Lower leg skin (tissue), 4 donors: ENCODE results near the gene SF3B1. TPM values are rescaled to one million over a fixed set of nuclear protein-coding genes. Genes with fewer than 3 reads are reported as not detected.

ENCODE experiments used
- DNase-seq, 2 donors: peaks; one replicate each; pipeline ENCODE4 v3.0.0-alpha.2; 2019; ENCODE audit warnings: low spot score in 2 of 2
- H3K4me3 ChIP-seq: fragments of 200-600 bp; sonication (generic); 2 replicates; pipeline ENCODE4 v1.5.1; 2017; ENCODE audit warnings: mild to moderate bottlenecking, low read depth; ENCODE audit not compliant: poor library complexity, severe bottlenecking
- POLR2A ChIP-seq, 2 donors: fragments of 450-650 bp; IDR thresholded peaks; one replicate each; pipeline ENCODE4 v1.6.1; 2016 to 2017; ENCODE audit warnings: antibody characterized with exemption in 2 of 2, mild to moderate bottlenecking in 1 of 2, moderate library complexity in 1 of 2
- WGBS, 2 donors: methylation state at CpG; one replicate each; pipeline ENCODE4 v1.1.5; 2018; 5-methylcytosine and 5-hydroxymethylcytosine counted together
- intact Hi-C: fragments of 100-400 bp; cut with DNase I; formaldehyde crosslinking; loops from one replicate; pipeline ENCODE4 v1.15.0; 2023; ENCODE audit warnings: low total_unique reads
- total RNA-seq, 4 donors: library from RNA; depleted of rRNA; stranded (reverse); fragments of >200 nt; gene quantifications; one replicate each; pipeline ENCODE4 v1.1.0, GENCODE V29; 2016
- TF ChIP-seq, protein P1 (sequence below), 3 donors: fragments of 450-650 bp; IDR thresholded peaks; one replicate each; pipeline ENCODE4 v1.5.1; 2016; ENCODE audit warnings: antibody characterized with exemption in 3 of 3, mild to moderate bottlenecking in 3 of 3, moderate library complexity in 2 of 3

The SF3B1 gene
- total RNA-seq, 4 donors from 2014 or later = 160 to 327 (median 242) TPM

DNA sequence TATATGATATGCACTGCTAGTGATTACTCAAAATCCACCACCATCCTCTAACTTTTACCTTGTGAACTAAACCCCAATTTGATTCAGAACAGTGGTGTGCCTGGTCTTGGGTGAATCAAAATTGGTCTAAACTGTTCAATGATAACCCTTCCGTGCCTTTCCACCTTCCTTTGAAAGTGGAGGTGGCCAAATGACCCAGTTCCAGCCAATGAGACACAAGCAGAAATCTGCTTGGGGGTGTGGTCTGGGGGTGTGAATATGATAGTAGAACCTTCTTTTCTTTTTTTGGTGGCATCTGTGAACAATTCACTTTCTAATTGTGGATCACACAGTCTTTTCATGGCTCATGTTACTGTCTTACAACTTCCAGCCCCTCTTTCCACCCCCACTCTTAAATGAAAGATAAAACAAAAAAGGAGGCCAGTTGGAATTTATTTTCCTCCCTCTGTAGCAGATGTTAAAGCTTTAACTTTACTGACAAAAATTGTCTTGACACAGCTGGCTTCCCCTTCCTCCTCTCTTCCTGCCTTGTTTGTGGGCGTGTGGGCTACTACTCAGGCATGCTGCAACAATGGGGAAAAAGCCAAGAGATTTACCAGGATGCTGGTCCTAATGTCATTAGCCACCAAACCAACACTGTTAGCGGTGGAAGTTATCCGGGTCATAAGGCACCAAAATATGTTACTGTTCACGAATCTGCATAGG is 65.4 kb downstream of the SF3B1 start:
- DNase-seq = no peak
- no peak for TF ChIP-seq POLR2A (IDR thresholded peaks at IDR 0.05)
- TF ChIP-seq, protein P1, sequence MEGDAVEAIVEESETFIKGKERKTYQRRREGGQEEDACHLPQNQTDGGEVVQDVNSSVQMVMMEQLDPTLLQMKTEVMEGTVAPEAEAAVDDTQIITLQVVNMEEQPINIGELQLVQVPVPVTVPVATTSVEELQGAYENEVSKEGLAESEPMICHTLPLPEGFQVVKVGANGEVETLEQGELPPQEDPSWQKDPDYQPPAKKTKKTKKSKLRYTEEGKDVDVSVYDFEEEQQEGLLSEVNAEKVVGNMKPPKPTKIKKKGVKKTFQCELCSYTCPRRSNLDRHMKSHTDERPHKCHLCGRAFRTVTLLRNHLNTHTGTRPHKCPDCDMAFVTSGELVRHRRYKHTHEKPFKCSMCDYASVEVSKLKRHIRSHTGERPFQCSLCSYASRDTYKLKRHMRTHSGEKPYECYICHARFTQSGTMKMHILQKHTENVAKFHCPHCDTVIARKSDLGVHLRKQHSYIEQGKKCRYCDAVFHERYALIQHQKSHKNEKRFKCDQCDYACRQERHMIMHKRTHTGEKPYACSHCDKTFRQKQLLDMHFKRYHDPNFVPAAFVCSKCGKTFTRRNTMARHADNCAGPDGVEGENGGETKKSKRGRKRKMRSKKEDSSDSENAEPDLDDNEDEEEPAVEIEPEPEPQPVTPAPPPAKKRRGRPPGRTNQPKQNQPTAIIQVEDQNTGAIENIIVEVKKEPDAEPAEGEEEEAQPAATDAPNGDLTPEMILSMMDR (IDR thresholded peaks at IDR 0.05) = no peak
- H3K4me3 ChIP-seq = no peak overlapping the region
- 54 to 58% methylated on average over 5 of the region's 5 CpGs for WGBS, 2 donors
- intact Hi-C loops = no loop called here

DNA sequence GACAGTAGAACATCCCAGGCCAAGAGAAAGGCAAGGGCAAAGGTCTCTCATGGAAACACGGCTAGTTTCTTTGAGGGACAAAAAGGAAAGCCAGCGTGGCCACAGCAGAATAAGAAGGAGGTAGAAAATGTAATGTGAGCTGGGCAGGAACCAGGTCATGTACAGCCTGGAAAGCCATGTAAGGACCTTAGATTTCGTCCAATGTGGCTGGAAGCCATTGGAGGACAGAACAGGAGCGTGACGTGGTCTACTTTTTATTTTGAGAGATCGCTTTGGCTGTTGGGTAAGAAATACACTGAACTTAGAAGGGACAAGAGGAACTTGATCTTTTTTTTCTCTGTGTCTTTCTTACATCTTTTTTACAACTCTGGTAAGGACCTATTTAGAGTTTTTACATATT is 66.4 kb downstream of the SF3B1 start:
- intact Hi-C loops = no loop called here
- no peak for DNase-seq
- no peak overlapping the region for H3K4me3 ChIP-seq
- TF ChIP-seq POLR2A (IDR thresholded peaks at IDR 0.05) = no peak
- TF ChIP-seq, protein P1 (IDR thresholded peaks at IDR 0.05) = no peak
- WGBS, 2 donors = 91 to 93% methylated on average over 6 of the region's 6 CpGs

DNA sequence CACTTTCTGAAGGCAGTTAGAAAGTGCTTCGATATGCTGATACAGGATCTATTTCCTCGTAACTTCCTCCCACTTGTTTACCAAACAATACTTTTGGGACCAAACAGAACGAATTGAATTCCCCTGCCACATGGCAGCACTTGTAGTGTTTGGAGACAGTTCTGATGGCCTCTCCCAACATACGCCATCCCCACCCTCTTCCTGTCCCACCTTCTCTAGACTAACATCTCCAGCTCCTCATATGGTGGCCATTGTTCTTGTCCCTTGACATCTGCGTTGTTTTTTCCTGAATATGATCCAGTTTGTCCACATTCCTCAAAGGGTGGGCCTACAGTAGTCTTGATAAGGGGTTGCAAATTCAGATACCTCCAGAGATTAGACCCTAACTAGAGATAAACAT is 70.8 kb downstream of the SF3B1 start:
- DNase-seq = no peak
- no peak for TF ChIP-seq POLR2A (IDR thresholded peaks at IDR 0.05)
- TF ChIP-seq, protein P1 (IDR thresholded peaks at IDR 0.05) = no peak
- intact Hi-C loops = no loop called here
- H3K4me3 ChIP-seq = no peak overlapping the region
- 57 to 76% methylated on average over 5 of the region's 5 CpGs for WGBS, 2 donors

DNA sequence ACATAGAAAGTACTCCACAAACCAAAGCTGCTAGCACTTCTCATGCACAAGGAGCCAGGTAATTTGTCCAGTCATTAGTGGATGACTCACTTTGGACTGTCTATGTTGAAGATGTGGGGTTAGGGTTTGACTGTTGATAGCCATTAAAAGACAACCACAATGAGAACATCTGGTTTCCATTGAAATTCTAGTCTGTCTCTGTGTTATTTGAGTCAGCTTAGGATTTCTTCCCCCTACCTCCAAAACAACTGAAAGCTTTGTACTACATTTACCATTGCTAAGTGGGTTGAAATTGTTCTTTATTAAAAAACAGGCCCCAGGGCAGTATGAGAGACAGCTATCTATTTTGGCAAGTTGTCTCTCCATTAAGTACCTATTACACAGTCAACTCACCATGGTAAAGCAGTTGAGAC is 74.1 kb downstream of the SF3B1 start:
- no peak overlapping the region for H3K4me3 ChIP-seq
- intact Hi-C loops = no loop called here
- DNase-seq = no peak
- TF ChIP-seq, protein P1 (IDR thresholded peaks at IDR 0.05) = no peak
- no peak for TF ChIP-seq POLR2A (IDR thresholded peaks at IDR 0.05)

DNA sequence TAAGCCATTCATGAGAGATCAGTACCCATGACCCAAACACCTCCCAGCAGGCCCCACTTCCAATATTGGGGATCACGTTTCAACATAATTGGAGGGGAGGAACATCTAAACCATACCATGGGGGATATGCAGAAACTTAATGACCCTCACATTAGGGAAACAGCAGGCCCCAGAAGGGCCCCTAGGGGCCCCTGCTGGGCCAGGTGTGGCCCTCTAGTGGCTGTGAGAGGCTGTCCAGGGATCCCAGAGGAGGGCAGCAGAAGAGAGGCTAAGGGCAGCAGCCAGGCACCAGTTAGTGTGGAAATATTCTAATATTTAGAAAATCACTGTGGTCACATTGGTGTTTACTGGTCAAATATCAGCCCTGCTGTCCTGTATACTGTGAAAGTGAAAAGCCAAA is 75.0 kb downstream of the SF3B1 start:
- 94 to 95% methylated on average over 1 of the region's 1 CpG for WGBS, 2 donors
- no peak overlapping the region for H3K4me3 ChIP-seq
- DNase-seq = no peak
- TF ChIP-seq, protein P1 (IDR thresholded peaks at IDR 0.05) = no peak
- no peak for TF ChIP-seq POLR2A (IDR thresholded peaks at IDR 0.05)
- intact Hi-C loops = no loop called here

DNA sequence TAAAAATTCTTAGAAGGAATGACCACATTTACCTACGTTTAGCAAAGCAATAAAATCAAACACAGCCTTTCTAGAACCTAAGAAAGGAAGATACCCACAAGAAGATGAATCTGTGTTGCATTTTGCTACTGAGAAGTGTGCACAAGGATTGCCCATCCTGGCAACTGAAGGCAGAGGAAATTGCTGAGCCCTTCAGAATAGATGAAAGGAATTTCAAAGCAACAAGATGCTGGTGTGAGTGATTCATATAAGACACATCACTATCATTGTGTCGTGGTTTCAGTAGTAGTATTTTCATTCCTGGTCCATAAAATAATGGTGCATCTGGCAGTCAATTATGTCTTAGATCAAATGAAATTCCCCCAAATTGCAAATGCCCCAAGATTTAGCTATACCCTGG is 75.9 kb downstream of the SF3B1 start:
- TF ChIP-seq, protein P1 (IDR thresholded peaks at IDR 0.05) = no peak
- no peak for TF ChIP-seq POLR2A (IDR thresholded peaks at IDR 0.05)
- no peak overlapping the region for H3K4me3 ChIP-seq
- intact Hi-C loops = no loop called here
- 54 to 58% methylated on average over 2 of the region's 2 CpGs for WGBS, 2 donors
- DNase-seq = no peak
